CD4-positive, alpha-beta T cell treated with Interleukin-10 for 1 hour (primary cell): ENCODE measurements around the gene EPB41.
"Not testable (repeated sequence)": the region's sequence is repeated elsewhere in the genome, so short reads cannot be mapped to it uniquely, and the experiment has no call there.

Experiments
- DNase-seq: peaks from one replicate; pipeline ENCODE4 v3.0.0-alpha.2; 2020

EPB41 gene

GRCh38 chr1:29057700-29058099 lies 143.3 kb downstream of the EPB41 start:
- no peak for DNase-seq

DNA sequence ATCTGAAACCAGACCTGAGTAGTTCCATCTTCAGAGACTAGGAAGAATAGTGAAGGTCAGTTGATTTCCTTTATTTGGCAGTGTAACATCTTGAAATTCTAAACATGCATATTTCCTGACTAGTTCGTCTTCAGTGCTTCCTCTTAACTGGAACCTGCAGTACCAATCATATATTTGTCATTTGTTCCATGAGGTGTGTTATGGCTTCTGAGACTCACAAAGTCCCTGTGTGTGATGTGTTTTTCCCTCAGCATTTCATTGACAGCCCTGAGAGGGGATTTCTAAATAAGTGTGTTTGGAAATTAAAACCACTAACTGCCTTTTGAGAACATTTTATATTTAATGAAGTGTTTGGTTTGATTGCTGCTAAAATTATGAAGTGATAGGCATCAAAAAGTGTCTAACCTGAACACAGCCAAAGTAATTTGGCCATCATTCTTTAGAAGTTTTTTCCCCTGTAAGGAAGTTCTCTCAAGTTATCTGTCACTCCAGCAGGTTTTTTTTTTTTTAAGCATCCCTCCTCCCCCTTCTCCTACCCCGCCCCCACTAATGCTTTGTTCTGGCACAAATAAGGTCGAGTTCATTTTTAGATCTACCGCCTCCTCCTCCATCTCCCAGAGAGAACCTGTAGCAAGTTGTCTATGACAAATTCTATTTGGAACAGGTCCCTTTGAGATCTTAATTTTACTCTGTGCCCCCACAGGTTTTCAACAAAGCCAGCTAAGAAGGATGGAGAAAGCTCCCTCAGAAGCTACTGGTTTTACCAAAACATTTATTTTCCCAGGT lies 148.0 kb downstream of the EPB41 start:
- DNase-seq, result no peak

DNA sequence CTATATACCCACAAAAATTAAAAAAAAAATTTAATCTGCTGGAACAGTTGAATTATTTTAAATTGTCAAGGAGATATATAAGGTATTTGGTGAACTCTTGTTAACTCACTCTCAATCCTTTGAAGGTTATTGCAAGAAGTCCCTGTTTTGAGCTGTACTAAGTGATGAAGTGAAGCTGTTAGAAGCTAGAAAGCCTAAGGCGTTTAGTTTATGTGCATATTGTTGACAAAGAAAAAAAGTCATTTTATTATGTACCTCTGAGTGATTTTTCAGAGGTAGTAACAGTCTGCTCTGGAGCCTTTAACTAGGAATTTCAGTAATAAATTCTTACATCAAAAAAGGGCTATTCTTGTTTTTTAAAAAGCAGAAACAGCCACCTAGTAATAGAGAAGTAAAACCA lies 149.7 kb downstream of the EPB41 start:
- no peak for DNase-seq

DNA sequence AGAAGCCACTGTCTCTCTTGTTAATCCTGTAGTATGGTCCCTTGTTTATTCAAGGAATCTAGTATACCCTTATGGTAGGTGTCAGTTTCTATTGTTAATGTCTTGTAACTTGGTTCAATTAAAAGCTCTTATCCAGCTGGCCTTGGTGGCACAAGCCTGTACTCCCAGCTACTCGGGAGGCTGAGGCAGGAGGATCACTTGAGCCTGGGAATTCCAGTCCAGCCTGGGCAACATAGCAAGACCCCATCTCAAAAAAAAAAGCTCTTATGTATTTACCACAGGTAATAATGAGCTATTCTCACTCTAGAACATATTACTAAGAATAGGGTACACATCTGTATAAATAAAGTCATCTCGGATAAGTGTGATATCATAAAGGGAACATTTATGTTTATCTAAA lies 162.8 kb downstream of the EPB41 start:
- DNase-seq, result no peak

- DNase-seq, result not testable (repeated sequence)
Observed at GRCh38 chr1:29079916-29080629, 165.7 kb downstream of the EPB41 start.

DNA sequence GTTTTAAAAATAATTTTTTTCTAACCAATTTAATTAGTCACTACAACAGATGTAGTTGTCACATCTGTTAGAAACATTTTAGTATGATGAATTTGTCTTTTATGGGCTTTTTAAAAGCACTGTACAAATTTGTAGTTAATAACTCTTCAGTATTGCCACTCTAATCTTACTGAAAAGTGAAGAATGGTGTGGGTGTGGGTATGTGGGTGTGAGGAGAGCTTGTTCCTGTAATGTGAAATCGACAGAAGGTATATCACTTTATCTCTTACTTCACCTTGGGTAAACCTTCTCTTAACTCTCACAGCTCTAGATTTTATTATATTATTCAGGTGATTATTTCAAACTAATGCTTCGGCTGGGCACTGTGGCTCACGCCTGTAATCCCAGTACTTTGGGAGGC lies 166.8 kb downstream of the EPB41 start:
- DNase-seq, result no peak

DNA sequence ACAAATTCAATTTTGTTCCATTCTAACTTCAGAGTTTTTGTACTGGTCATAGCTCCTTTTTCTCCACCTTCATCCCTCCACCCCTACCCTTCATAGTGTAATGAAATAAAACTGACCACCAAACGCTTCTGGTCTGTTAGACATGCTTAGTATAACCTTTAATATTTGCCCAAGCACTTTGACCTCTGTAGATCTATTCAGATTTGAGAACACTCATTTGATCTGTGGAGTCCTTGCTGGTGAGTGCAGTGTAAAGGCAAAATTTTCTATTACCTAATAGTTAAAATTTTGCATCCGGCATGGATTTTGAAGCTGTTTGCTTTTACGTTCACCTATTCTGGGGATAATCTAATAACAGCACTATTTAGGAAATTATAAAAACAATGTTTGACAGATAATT lies 168.2 kb downstream of the EPB41 start:
- DNase-seq, result no peak

DNA sequence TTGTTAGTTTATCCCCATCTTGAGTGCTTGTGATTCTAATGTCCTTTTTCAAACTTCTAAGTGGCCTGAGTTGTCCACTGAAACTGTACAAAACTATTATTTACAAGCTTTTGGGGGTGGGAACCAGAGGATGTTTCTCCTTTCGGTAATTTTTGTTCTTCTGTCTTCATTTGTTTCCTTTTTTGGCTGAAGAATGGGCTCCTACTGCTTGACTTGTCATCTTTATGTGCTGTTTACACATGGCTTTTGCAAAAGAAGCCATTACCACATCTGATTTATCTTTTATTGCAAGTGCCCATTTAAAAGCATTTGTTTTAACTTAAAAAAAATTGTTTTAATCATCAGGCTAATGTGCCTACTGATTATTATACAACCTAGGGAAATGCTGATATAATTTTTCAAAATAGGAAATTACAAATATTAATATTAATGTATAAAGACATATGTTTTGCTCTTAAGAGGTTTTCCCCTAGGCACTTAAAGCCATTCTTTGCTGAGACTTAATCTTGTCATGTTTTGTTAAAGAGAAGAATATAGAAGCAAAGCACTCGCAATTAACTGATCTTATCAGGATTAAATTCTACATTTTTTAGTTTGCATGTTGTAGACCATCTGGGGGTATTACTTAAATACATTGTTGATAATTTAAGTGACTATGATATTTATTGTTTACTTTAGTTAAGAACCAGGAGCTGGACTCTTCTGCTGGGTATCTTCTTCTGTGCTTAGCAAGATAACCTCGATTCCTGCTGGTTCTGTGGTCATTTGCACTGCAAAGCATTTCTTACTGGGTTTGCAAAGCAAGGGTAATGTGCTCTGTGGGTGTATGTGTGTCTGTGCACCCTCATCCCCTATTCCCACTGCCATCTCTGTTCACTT lies 169.2 kb downstream of the EPB41 start:
- DNase-seq, result no peak

GRCh38 chr1:29084196-29084521 lies 169.8 kb downstream of the EPB41 start:
- no peak for DNase-seq

DNA sequence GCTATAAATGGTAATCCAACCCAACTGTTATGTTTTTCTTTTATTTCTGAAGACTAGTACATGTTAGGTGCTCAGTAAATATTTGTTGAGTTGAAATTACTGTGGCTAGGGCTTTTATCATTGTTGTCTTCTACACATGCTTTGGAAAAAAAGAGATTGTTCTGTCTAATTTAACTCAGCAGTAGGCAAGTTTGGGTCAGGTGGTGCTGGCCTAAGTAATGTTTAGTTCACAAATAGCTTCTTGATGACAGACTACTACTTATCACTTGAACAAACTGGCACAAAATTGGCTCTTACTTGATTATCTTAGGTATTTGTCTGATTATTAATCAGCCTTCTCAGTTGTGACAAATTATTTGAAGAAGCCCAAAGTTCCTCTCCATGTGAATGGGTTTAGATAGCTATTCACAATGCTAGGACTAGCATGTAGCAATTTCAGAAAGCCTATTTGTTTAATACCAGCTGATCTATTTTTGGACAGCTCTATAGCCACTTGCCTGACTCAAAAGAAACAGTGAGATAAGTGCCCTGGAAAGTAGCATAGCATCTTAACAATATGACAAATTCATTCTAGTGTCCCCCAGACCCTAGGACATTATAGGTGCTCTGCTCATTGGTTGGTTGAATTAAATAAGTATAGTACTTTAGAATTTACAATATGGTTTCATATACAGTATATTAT lies 176.7 kb downstream of the EPB41 start:
- DNase-seq, result no peak

DNA sequence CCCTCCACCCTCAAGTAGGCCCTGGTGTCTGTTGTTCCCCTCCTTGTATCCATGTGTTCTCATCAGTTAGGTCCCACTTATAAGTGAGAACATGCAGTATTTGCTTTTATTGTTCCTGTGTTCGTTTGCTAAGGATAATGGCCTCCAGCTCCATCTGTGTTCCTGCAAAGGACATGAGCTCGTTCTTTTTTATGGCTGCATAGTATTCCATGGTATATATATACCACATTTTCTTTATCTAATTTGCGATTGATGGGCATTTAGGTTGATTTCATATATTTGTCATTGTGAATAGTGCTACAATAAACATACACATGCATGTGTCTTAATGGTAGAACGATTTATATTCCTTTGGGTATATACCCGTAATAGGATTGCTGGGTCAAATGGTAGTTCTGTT lies 178.3 kb downstream of the EPB41 start:
- DNase-seq, result not testable (repeated sequence)

DNA sequence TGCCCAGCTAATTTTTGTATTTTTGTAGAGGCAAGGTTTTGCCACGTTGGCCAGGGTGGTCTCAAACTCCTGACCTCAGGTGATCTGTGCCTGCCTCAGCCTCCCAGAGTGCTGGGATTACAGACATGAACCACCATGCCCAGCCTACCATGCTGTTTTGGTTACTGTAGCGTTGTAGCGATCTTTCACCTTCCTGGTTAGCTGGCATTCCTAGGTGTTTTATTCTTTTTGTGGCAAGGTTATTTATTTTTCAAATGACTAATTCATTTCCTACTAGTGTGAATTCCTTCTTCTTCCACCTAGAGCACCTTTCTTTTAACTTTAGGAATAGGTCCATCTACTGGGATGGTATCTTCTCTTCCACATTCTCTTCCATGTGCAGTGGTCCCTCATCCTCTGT lies 180.1 kb downstream of the EPB41 start:
- DNase-seq, result no peak

- DNase-seq, result no peak
Observed at GRCh38 chr1:29094954-29095353, 180.6 kb downstream of the EPB41 start.

- DNase-seq, result no peak
Observed at GRCh38 chr1:29096231-29096886, 182.0 kb downstream of the EPB41 start.

- no peak for DNase-seq
Observed at GRCh38 chr1:29099286-29099685, 184.9 kb downstream of the EPB41 start.

DNA sequence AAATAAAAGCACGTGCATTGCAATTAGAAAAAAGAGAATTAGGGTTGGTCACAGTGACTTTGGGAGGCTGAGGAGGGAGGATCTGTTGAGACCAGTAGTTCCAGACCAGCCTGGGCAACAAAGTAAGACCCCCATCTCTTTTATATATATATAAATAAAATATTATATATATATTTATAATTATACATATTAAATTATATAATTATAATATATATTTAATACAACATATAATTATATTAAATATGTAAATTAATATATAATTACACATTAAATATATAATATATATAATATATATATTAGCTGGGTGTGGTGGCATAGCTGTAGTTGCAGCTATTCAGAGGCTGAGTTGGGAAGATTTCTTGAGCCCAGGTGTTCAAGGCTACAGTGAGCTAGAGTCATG lies 186.1 kb downstream of the EPB41 start:
- no peak for DNase-seq

- no peak for DNase-seq
Observed at GRCh38 chr1:29105822-29106221, 191.5 kb downstream of the EPB41 start.

GRCh38 chr1:29108041-29108440 lies 193.7 kb downstream of the EPB41 start:
- DNase-seq, result not testable (repeated sequence)

GRCh38 chr1:29112705-29113412 lies 198.5 kb downstream of the EPB41 start:
- DNase-seq, result no peak

- no peak for DNase-seq
Observed at GRCh38 chr1:29113413-29114117, 199.2 kb downstream of the EPB41 start.

DNA sequence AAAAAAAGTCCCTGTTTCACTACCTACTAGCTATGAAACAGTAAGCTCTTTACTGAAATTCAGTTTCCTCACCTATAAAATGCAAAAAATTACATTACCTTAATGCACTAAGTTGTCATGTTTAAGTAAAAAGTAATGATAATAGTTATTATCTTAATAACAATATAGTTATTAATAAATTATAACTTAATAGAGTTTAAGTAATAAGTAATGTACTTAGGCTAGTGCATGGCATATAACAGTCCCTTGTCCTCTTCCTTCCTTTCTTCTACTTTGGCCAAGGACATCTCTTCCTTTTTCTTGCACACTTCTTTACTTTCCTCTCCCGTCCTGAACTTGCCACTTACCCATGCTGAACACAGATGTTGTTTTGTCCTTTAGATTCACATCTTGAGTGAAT lies 200.3 kb downstream of the EPB41 start:
- no peak for DNase-seq
